DOHH2 (cell line): ENCODE data around the gene CSAD.

ENCODE experiments used
- EZH2phosphoT487 ChIP-seq: fragments of 200-600 bp; sonication (generic); IDR thresholded peaks from 2 replicates; pipeline ENCODE4 v1.6.1; 2017; ENCODE audit warnings: borderline replicate concordance, mild to moderate bottlenecking, antibody characterized with exemption, low read length, moderate library complexity, mixed read lengths
- TF ChIP-seq, protein P1 (sequence below): fragments of 200-600 bp; sonication (generic); IDR thresholded peaks from one replicate; pipeline ENCODE4 v1.5.1; 2014; ENCODE audit warnings: antibody characterized with exemption, mild to moderate bottlenecking, low read depth, low read length; ENCODE audit not compliant: poor library complexity, severe bottlenecking

DNA sequence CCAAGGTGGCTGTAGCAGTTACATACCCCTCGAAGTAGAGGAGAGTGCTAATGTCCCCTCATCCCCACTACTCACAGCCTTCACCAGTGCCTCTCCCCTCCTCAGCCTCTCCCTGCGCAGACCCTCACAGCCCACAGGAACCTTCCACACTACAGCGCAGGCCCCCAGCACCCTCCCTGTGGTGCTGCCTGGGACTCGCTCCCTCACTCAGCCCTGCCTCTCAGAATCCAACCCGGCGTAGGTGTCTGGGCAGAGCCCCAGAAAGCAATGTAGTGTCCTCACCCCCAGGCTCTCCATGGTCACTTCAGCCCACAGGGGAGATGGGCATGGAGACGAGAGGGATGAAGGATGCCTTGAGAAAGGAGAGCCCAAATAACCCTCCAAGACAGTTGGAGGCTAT, 11.1 kb downstream of the CSAD start:
- TF ChIP-seq, protein P1, sequence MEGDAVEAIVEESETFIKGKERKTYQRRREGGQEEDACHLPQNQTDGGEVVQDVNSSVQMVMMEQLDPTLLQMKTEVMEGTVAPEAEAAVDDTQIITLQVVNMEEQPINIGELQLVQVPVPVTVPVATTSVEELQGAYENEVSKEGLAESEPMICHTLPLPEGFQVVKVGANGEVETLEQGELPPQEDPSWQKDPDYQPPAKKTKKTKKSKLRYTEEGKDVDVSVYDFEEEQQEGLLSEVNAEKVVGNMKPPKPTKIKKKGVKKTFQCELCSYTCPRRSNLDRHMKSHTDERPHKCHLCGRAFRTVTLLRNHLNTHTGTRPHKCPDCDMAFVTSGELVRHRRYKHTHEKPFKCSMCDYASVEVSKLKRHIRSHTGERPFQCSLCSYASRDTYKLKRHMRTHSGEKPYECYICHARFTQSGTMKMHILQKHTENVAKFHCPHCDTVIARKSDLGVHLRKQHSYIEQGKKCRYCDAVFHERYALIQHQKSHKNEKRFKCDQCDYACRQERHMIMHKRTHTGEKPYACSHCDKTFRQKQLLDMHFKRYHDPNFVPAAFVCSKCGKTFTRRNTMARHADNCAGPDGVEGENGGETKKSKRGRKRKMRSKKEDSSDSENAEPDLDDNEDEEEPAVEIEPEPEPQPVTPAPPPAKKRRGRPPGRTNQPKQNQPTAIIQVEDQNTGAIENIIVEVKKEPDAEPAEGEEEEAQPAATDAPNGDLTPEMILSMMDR, result no peak
- no peak for TF ChIP-seq EZH2phosphoT487
